Body of pancreas (tissue), 4 donors: ENCODE results near the gene TRAPPC5. TPM values are rescaled to one million over a fixed set of nuclear protein-coding genes. Genes with fewer than 3 reads are reported as not detected.

Experiments
- ATAC-seq: fragments of 150-250 bp; one replicate; pipeline ENCODE4 v1.9.1; 2016
- DNase-seq, 4 donors: peaks; one replicate each; pipeline ENCODE4 v3.0.0-alpha.2; 2019
- H3K27ac ChIP-seq, 4 donors: fragments of 200-600 bp; sonication (generic); 1 replicate in 3 of 4; 2 replicates in 1 of 4; pipeline versions ENCODE4 v1.5.1 to v1.6.1; 2016 to 2019; ENCODE audit warnings: mild to moderate bottlenecking in 1 of 4, mixed read lengths in 1 of 4, moderate library complexity in 1 of 4
- H3K27me3 ChIP-seq, 2 donors: fragments of 200-600 bp; sonication (generic); one replicate each; pipeline ENCODE4 v1.6.0; 2016; ENCODE audit warnings: mild to moderate bottlenecking in 1 of 2
- H3K36me3 ChIP-seq, 2 donors: fragments of 200-600 bp; sonication (generic); replicated peaks in 1 of 2; 2 replicates each; pipeline ENCODE4 v1.5.1; 2016; ENCODE audit warnings: low read depth in 2 of 2; ENCODE audit not compliant: insufficient read depth in 1 of 2
- H3K4me1 ChIP-seq: fragments of 200-600 bp; sonication (generic); one replicate; pipeline ENCODE4 v1.6.0; 2016
- H3K4me3 ChIP-seq, 2 donors: fragments of 200-600 bp; sonication (generic); 1 replicate in 1 of 2; 2 replicates in 1 of 2; pipeline ENCODE4 v1.5.1; 2016 to 2019
- H3K9me3 ChIP-seq, 3 donors: fragments of 200-600 bp; sonication (generic); 1 replicate in 2 of 3; 2 replicates in 1 of 3; pipeline ENCODE4 v1.5.1; 2016
- POLR2A ChIP-seq, 3 donors: fragments of 450-650 bp; IDR thresholded peaks; one replicate each; pipeline ENCODE4 v1.6.1; 2016; ENCODE audit warnings: antibody characterized with exemption in 3 of 3, mild to moderate bottlenecking in 2 of 3
- WGBS, 2 donors: methylation state at CpG; one replicate each; pipeline ENCODE4 v1.1.5; 2017; 5-methylcytosine and 5-hydroxymethylcytosine counted together
- intact Hi-C: fragments of 100-400 bp; cut with DNase I; formaldehyde crosslinking; loops from one replicate; pipeline ENCODE4 v1.15.1; 2023
- total RNA-seq, 2 donors: library from RNA; depleted of rRNA; stranded (reverse); fragments of >200 nt; gene quantifications; one replicate each; pipeline ENCODE4 v1.1.0, GENCODE V29; 2016
- TF ChIP-seq, protein P1 (sequence below), 7 experiments: fragments of 450-650 bp in 4 of 7; fragments of 200-600 bp in 3 of 7; sonication (generic) in 3 of 7; IDR thresholded peaks; one replicate each; pipeline ENCODE4 v1.5.1; 2016 to 2019; ENCODE audit warnings: antibody characterized with exemption in 7 of 7

TRAPPC5 gene
- total RNA-seq, 2 donors from 2014 or later: 10.9 to 18.7 TPM

DNA sequence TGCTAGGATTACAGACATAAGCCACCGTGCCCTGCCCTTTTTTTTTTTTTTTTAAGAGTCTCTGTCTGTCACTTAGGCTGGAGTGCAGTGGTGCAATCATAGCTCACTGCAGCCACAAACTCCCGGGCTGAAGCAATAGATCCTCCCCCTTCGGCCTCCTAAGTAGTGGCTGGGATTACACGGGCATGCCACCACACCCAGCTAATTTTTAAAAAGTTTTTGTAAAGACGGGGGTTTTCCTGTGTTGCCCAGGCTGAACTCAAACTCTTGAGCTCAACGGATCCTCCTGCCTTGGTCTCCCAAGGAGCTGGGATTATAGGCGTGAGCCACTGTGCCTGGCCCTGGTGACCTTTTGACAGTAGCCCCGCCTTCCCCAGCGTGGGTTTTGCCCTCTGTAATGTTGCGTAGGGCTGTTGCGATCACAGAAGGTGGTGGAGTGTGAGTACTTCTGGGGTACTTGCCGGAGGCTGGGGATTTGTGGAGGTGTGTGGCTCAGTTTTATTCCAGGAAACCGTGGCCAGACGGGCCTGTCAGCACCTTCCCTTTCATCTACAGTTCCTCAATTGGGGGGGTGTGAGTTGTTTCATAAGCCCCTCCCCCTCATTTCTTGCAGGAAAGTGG is 23.4 kb upstream of the TRAPPC5 start:
- no peaks in the 10 kb centered on the region for H3K9me3 ChIP-seq
- DNase-seq: peak in 1 of 4 donors; percentile 52
- peak overlapping the region in 1 of 4 donors; percentile 36 for H3K27ac ChIP-seq
- peaks cover 9% of the 10 kb centered on the region for H3K4me1 ChIP-seq
- H3K27me3 ChIP-seq: no peaks in the 10 kb centered on the region
- H3K4me3 ChIP-seq: no peak overlapping the region
- H3K36me3 ChIP-seq: no peaks in the 10 kb centered on the region
- ATAC-seq: no peak
- intact Hi-C loops: no loop called here
- WGBS, 2 donors: 47 to 65% methylated on average over 7 to 14 of the region's 14 CpGs
- TF ChIP-seq, protein P1, sequence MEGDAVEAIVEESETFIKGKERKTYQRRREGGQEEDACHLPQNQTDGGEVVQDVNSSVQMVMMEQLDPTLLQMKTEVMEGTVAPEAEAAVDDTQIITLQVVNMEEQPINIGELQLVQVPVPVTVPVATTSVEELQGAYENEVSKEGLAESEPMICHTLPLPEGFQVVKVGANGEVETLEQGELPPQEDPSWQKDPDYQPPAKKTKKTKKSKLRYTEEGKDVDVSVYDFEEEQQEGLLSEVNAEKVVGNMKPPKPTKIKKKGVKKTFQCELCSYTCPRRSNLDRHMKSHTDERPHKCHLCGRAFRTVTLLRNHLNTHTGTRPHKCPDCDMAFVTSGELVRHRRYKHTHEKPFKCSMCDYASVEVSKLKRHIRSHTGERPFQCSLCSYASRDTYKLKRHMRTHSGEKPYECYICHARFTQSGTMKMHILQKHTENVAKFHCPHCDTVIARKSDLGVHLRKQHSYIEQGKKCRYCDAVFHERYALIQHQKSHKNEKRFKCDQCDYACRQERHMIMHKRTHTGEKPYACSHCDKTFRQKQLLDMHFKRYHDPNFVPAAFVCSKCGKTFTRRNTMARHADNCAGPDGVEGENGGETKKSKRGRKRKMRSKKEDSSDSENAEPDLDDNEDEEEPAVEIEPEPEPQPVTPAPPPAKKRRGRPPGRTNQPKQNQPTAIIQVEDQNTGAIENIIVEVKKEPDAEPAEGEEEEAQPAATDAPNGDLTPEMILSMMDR (IDR thresholded peaks at IDR 0.05): no peak
- no peak for TF ChIP-seq POLR2A (IDR thresholded peaks at IDR 0.05)

DNA sequence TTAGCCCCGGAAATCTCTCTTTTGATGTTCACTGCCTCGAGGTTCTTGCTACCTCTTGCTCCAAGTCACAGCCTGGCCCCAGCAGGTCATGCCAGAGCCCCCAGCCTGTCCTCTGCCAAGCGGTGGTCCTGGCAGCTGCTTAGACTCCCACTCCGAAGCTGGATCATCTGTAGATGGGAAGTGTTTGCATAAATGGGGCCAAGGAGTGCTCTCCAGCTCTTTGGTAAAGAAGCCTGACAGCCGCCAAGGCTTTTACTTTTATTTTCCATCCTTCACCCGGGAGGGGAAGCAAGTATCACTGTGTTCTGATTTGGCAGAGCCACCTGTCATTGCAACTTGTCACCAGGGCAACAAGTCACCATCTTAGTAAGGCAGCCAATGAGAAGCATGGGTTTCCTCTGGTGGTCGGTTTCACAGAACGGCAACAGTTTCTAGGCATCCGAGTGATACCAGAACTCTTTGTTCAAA is 22.4 kb upstream of the TRAPPC5 start:
- Histone ChIP-seq H3K36me3 (no peaks in the 10 kb centered on the region), H3K27ac (no peak overlapping the region), H3K27me3 (no peaks in the 10 kb centered on the region), H3K4me1 (no peaks in the 10 kb centered on the region), H3K4me3 (no peak overlapping the region), H3K9me3 (no peaks in the 10 kb centered on the region)
- DNase-seq: no peak
- intact Hi-C loops: no loop called here
- WGBS, 2 donors: 31 to 33% methylated on average over 9 of the region's 9 CpGs
- TF ChIP-seq, protein P1 (IDR thresholded peaks at IDR 0.05): no peak
- TF ChIP-seq POLR2A (IDR thresholded peaks at IDR 0.05): no peak
- ATAC-seq: no peak

DNA sequence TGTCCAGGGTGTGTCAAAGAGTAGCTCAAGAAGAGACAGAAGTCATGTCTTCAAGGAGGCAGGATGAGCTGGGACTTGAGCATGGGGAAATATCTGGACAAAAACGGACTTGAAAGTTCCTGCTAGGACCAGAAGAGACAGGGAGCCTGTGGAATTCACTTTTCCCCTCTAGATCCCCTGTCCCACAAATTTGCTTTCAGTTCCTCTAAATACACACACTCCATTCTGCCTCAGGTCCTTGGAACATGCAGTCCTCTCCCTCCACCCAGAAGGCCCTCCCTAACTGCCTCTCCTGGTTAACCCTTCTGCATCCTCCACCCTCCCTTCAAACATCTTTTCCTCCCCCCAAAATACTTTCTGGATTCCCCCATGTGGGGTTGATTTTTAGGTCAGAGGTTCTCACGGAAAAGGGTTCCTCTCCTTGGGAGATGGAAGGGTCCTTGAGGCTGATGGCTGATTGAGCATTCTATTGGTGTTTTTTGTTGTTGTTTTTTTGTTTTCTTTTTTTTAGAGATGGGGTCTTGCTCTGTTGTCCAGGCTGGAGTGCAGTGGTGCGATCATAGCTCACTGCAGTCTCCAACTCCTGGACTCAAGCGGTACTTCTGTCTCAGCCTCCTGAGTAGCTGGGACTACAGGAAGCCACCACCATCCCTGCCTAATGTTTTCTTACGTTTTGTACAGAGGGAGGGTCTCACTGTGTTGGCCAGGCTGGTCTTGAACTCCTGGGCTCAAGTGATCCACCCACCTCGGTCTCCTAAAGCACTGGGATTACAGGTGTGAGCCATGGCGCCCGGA is 18.7 kb upstream of the TRAPPC5 start:
- Histone ChIP-seq H3K36me3 (no peaks in the 10 kb centered on the region), H3K4me1 (no peaks in the 10 kb centered on the region), H3K27ac (no peak overlapping the region), H3K9me3 (no peaks in the 10 kb centered on the region), H3K4me3 (no peak overlapping the region), H3K27me3 (no peaks in the 10 kb centered on the region)
- 63 to 67% methylated on average over 8 of the region's 8 CpGs for WGBS, 2 donors
- intact Hi-C loops: no loop called here
- ATAC-seq (no peak), DNase-seq (no peak)
- TF ChIP-seq, protein P1 (IDR thresholded peaks at IDR 0.05): no peak
- TF ChIP-seq POLR2A (IDR thresholded peaks at IDR 0.05): no peak

DNA sequence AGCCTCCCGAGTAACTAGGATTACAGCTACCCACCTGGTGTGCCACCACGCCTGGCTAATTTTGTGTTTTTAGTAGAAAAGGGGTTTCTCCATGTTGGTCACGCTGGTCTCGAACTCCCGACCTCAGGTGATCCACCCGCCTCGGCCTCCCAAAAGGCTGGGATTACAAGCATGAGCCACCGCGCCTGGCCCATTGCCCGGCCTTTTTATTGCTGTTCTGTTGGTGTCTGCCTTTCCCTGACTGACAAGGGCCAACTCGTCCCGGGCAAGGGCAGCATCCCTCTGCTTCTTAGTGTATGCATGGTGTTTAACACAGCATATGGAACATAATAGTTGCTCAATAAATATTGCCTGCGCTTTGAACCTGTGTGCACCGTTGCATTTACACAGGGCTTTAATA is 18.0 kb upstream of the TRAPPC5 start:
- Histone ChIP-seq H3K4me1 (no peaks in the 10 kb centered on the region), H3K27ac (no peak overlapping the region), H3K4me3 (no peak overlapping the region), H3K36me3 (no peaks in the 10 kb centered on the region), H3K9me3 (no peaks in the 10 kb centered on the region), H3K27me3 (no peaks in the 10 kb centered on the region)
- TF ChIP-seq POLR2A (IDR thresholded peaks at IDR 0.05): no peak
- TF ChIP-seq, protein P1 (IDR thresholded peaks at IDR 0.05): no peak
- 78 to 82% methylated on average over 13 to 14 of the region's 14 CpGs for WGBS, 2 donors
- ATAC-seq (no peak), DNase-seq (no peak)
- intact Hi-C loops: no loop called here
